Liver (tissue), 9 donors: ENCODE measurements around the gene DOK6. TPM values are rescaled to one million over a fixed set of nuclear protein-coding genes. Genes with fewer than 3 reads are reported as not detected.

Experiments
- DNase-seq: peaks from one replicate; pipeline ENCODE4 v3.0.0-alpha.2; 2017; ENCODE audit warnings: low spot score
- H3K27ac ChIP-seq, 2 donors: one replicate each; pipeline ENCODE4 v1.7.0; 2013; ENCODE audit warnings: inconsistent platforms in 2 of 2, low read length in 2 of 2, control low read depth in 1 of 2, low read depth in 1 of 2, mild to moderate bottlenecking in 1 of 2
- H3K27me3 ChIP-seq, 4 donors: one replicate each; pipeline versions ENCODE4 v1.6.1 to v1.7.0; 2013; ENCODE audit warnings: low read length in 3 of 4, inconsistent platforms in 1 of 4, mild to moderate bottlenecking in 1 of 4, moderate library complexity in 1 of 4; ENCODE audit not compliant: control insufficient read depth in 4 of 4, insufficient read depth in 4 of 4
- H3K36me3 ChIP-seq, 4 donors: one replicate each; pipeline versions ENCODE4 v1.6.1 to v1.7.0; 2013; ENCODE audit warnings: low read length in 3 of 4, mild to moderate bottlenecking in 3 of 4, low read depth in 1 of 4, moderate library complexity in 1 of 4; ENCODE audit not compliant: control insufficient read depth in 4 of 4, insufficient read depth in 3 of 4
- H3K4me1 ChIP-seq, 4 donors: one replicate each; pipeline versions ENCODE4 v1.6.1 to v1.7.0; 2013; ENCODE audit warnings: low read length in 3 of 4, mild to moderate bottlenecking in 3 of 4, moderate library complexity in 1 of 4; ENCODE audit not compliant: control insufficient read depth in 4 of 4, insufficient read depth in 4 of 4
- H3K4me3 ChIP-seq, 3 donors: one replicate each; pipeline versions ENCODE4 v1.6.1 to v1.7.0; 2013; ENCODE audit warnings: low read length in 3 of 3, control low read depth in 1 of 3, low read depth in 1 of 3, mild to moderate bottlenecking in 1 of 3
- H3K9ac ChIP-seq, 2 donors: one replicate each; pipeline ENCODE4 v1.7.0; 2013; ENCODE audit warnings: low read length in 2 of 2, mild to moderate bottlenecking in 2 of 2, moderate library complexity in 2 of 2, control low read depth in 1 of 2, low read depth in 1 of 2
- H3K9me3 ChIP-seq, 4 donors: one replicate each; pipeline versions ENCODE4 v1.6.1 to v1.7.0; 2013; ENCODE audit warnings: low read length in 3 of 4; ENCODE audit not compliant: control insufficient read depth in 4 of 4
- ATF3 ChIP-seq: IDR thresholded peaks from 2 replicates; pipeline ENCODE4 v1.6.1; 2016; ENCODE audit warnings: antibody characterized with exemption
- CTCF ChIP-seq: fragments of 150-350 bp; IDR thresholded peaks from 2 replicates; pipeline ENCODE4 v1.5.1; 2017; ENCODE audit warnings: improper control_type of control experiment, low read depth, low read length; ENCODE audit not compliant: missing input control
- EGR1 ChIP-seq, 2 donors: IDR thresholded peaks; 2 replicates each; pipeline ENCODE4 v1.6.1; 2016 to 2018; ENCODE audit warnings: antibody characterized with exemption in 2 of 2, low read depth in 2 of 2
- FOXA1 ChIP-seq: IDR thresholded peaks from 2 replicates; pipeline ENCODE4 v1.6.1; 2016; ENCODE audit warnings: antibody characterized with exemption
- FOXA2 ChIP-seq: IDR thresholded peaks from 2 replicates; pipeline ENCODE4 v1.6.1; 2016; ENCODE audit warnings: antibody characterized with exemption
- GABPA ChIP-seq, 2 donors: IDR thresholded peaks in 1 of 2; conservative IDR thresholded peaks in 1 of 2; 2 replicates each; pipeline ENCODE4 v1.6.1; 2016; ENCODE audit warnings: antibody characterized with exemption in 2 of 2, mild to moderate bottlenecking in 1 of 2, moderate library complexity in 1 of 2
- HNF4A ChIP-seq, 2 donors: conservative IDR thresholded peaks; 2 replicates each; pipeline ENCODE4 v1.6.1; 2016; ENCODE audit warnings: antibody characterized with exemption in 2 of 2, mild to moderate bottlenecking in 2 of 2
- HNF4G ChIP-seq: IDR thresholded peaks from 2 replicates; pipeline ENCODE4 v1.6.1; 2016; ENCODE audit warnings: antibody characterized with exemption
- JUND ChIP-seq, 2 donors: IDR thresholded peaks; 2 replicates each; pipeline ENCODE4 v1.6.1; 2016; ENCODE audit warnings: antibody characterized with exemption in 2 of 2
- MAX ChIP-seq: IDR thresholded peaks from 2 replicates; pipeline ENCODE4 v1.6.1; 2016; ENCODE audit warnings: antibody characterized with exemption
- NR2F2 ChIP-seq: IDR thresholded peaks from 2 replicates; pipeline ENCODE4 v1.6.1; 2016; ENCODE audit warnings: antibody characterized with exemption
- RAD21 ChIP-seq, 2 donors: IDR thresholded peaks; 2 replicates each; pipeline ENCODE4 v1.6.1; 2016; ENCODE audit warnings: antibody characterized with exemption in 2 of 2, mild to moderate bottlenecking in 2 of 2
- REST ChIP-seq: IDR thresholded peaks from 2 replicates; pipeline ENCODE4 v1.6.1; 2016; ENCODE audit warnings: antibody characterized with exemption, mild to moderate bottlenecking
- RXRA ChIP-seq, 2 donors: IDR thresholded peaks; 2 replicates each; pipeline ENCODE4 v1.6.1; 2017 to 2018; ENCODE audit warnings: antibody characterized with exemption in 2 of 2, mild to moderate bottlenecking in 1 of 2
- SP1 ChIP-seq: IDR thresholded peaks from 2 replicates; pipeline ENCODE4 v1.6.1; 2018; ENCODE audit warnings: antibody characterized with exemption, mild to moderate bottlenecking
- TAF1 ChIP-seq: conservative IDR thresholded peaks from 2 replicates; pipeline ENCODE4 v1.6.1; 2016; ENCODE audit warnings: antibody characterized with exemption, mild to moderate bottlenecking
- YY1 ChIP-seq: IDR thresholded peaks from 2 replicates; pipeline ENCODE4 v1.6.1; 2016; ENCODE audit warnings: antibody characterized with exemption, mild to moderate bottlenecking
- ZBTB33 ChIP-seq: IDR thresholded peaks from 2 replicates; pipeline ENCODE4 v1.6.1; 2016; ENCODE audit warnings: antibody characterized with exemption
- WGBS: extraction: QIAGEN DNeasy Blood & Tissue Kit; methylation state at CpG from one replicate; pipeline ENCODE4 v1.1.7; 2013; 5-methylcytosine and 5-hydroxymethylcytosine counted together
- polyA plus RNA-seq, 2 donors: library from polyadenylated mRNA; stranded (reverse) in 1 of 2; unstranded in 1 of 2; fragments of 200-250 nt in 1 of 2; fragments of >200 nt in 1 of 2; fragmentation: Nextera tagmentation in 1 of 2; extraction: Ambion mirVana in 1 of 2; gene quantifications; one replicate each; pipeline versions ENCODE4 v1.2.1 to v1.2.3, GENCODE V29; 2013 to 2015
- total RNA-seq, 2 donors: library from RNA; depleted of rRNA; stranded (reverse); fragments of >200 nt; gene quantifications; one replicate each; pipeline ENCODE4 v1.2.3, GENCODE V29; 2014
- donor health status: healthy.
- donor health status: healthy.
- donor health status: healthy.
- donor health status: healthy.
- donor health status: healthy.

DOK6 gene
- total and polyA plus RNA-seq, 4 donors = 0.08 to 1.1 (median 0.67) TPM

- TF ChIP-seq CTCF = no peak
Measured at GRCh38 chr18:69622184-69622583, 221.5 kb downstream of the DOK6 start (continued).

GRCh38 chr18:69622961-69623360 lies 222.3 kb downstream of the DOK6 start:
- no peaks in the 10 kb centered on the region for H3K9me3 ChIP-seq
- no peaks in the 10 kb centered on the region for H3K36me3 ChIP-seq
- H3K9ac ChIP-seq = no peak overlapping the region
- no peaks in the 10 kb centered on the region for H3K4me1 ChIP-seq
- TF ChIP-seq GABPA (IDR thresholded peaks at IDR 0.05 in 1 of 2, conservative IDR thresholded peaks at IDR 0.05 in 1 of 2) (no peak), MAX (no peak), ATF3 (no peak), TAF1 (no peak), SP1 (no peak), HNF4A (conservative IDR thresholded peaks at IDR 0.05) (no peak)
- H3K27me3 ChIP-seq = no peaks in the 10 kb centered on the region
- H3K27ac ChIP-seq = no peak overlapping the region
- WGBS = 90% methylated on average over 1 of the region's 1 CpG
- no peak for DNase-seq
- no peak overlapping the region for H3K4me3 ChIP-seq

GRCh38 chr18:69626171-69626570 lies 225.5 kb downstream of the DOK6 start:
- 93% methylated on average over 3 of the region's 3 CpGs for WGBS
- H3K27me3 ChIP-seq = no peaks in the 10 kb centered on the region
- H3K4me3 ChIP-seq = no peak overlapping the region
- DNase-seq = no peak
- H3K4me1 ChIP-seq = no peaks in the 10 kb centered on the region
- no peak overlapping the region for H3K27ac ChIP-seq
- H3K9ac ChIP-seq = no peak overlapping the region
- TF ChIP-seq YY1 = no peak
- no peak for TF ChIP-seq JUND (IDR thresholded peaks at IDR 0.05)
- no peak for TF ChIP-seq ATF3
- TF ChIP-seq MAX = no peak
- TF ChIP-seq SP1 = no peak
- TF ChIP-seq HNF4G = no peak
- TF ChIP-seq FOXA1 = no peak
- TF ChIP-seq HNF4A (conservative IDR thresholded peaks at IDR 0.05) = no peak
- TF ChIP-seq NR2F2 = no peak
- TF ChIP-seq REST = no peak
- TF ChIP-seq RXRA (IDR thresholded peaks at IDR 0.05) = no peak
- TF ChIP-seq EGR1 (IDR thresholded peaks at IDR 0.05; ENCODE audit: low read depth in 2 of 2) = no peak
- no peak for TF ChIP-seq CTCF
- TF ChIP-seq TAF1 = no peak
- TF ChIP-seq RAD21 (IDR thresholded peaks at IDR 0.05) = no peak
- no peak for TF ChIP-seq ZBTB33
- no peak for TF ChIP-seq GABPA (IDR thresholded peaks at IDR 0.05 in 1 of 2, conservative IDR thresholded peaks at IDR 0.05 in 1 of 2)
- no peak for TF ChIP-seq FOXA2
- no peaks in the 10 kb centered on the region for H3K36me3 ChIP-seq
- no peaks in the 10 kb centered on the region for H3K9me3 ChIP-seq
